Endothelial cell of umbilical vein (primary cell): Measurements from ENCODE around the gene MAPRE2. TPM values are rescaled to one million over a fixed set of nuclear protein-coding genes. Genes with fewer than 3 reads are reported as not detected.

Source experiments
- BruUV-seq: library from RNA; stranded (reverse); fragments of 400-500 nt; replicated peaks from 2 replicates; lab custom pipeline; 2021; lab: Mats Ljungman, UMichigan
- CTCF ChIA-PET: fragments of 300-600, 350-600 bp; sonication (Branson Sonifier 250); formaldehyde crosslinking; loops from one replicate; lab custom pipeline; 2021; ENCODE audit warnings: antibody characterized with exemption, inconsistent platforms; lab: Charles Lee
- POLR2A ChIA-PET: fragments of 300-600, 350-600 bp; sonication (Branson Sonifier 250); formaldehyde crosslinking; loops from one replicate; lab custom pipeline; 2021; ENCODE audit warnings: antibody characterized with exemption, inconsistent platforms; lab: Charles Lee
- DNase-seq: peaks from one replicate; pipeline ENCODE4 v3.0.0-alpha.2; 2011; ENCODE audit warnings: low read depth, low spot score
- FAIRE-seq: peaks from 2 replicates; lab custom pipeline; 2011; peaks lifted over from hg19 to GRCh38; lab: Jason Lieb, UNC
- H2AFZ ChIP-seq: 2 replicates; pipeline ENCODE4 v1.6.0; 2012; ENCODE audit warnings: low read depth, low read length, control low read depth, inconsistent platforms
- H3K27ac ChIP-seq: 2 replicates; pipeline ENCODE4 v1.5.1; 2011; ENCODE audit warnings: low read depth, mild to moderate bottlenecking, control low read depth, low read length, moderate library complexity; ENCODE audit not compliant: insufficient read depth
- H3K27me3 ChIP-seq, 2 experiments: 2 replicates each; pipeline versions ENCODE4 v1.6.0 to v1.6.1; 2011; ENCODE audit warnings: low read length in 2 of 2, mixed read lengths in 1 of 2; ENCODE audit not compliant: control insufficient read depth in 2 of 2, insufficient read depth in 2 of 2
- H3K36me3 ChIP-seq, 2 experiments: 2 replicates in 1 of 2; 3 replicates in 1 of 2; pipeline ENCODE4 v1.5.1; 2011; ENCODE audit warnings: low read length in 2 of 2, mild to moderate bottlenecking in 1 of 2, moderate library complexity in 1 of 2; ENCODE audit not compliant: control insufficient read depth in 2 of 2, insufficient read depth in 2 of 2; ENCODE audit errors: extremely low read depth in 1 of 2
- H3K4me1 ChIP-seq: 3 replicates; pipeline ENCODE4 v1.5.1; 2011; ENCODE audit warnings: mild to moderate bottlenecking, low read length; ENCODE audit not compliant: control insufficient read depth, insufficient read depth; ENCODE audit errors: extremely low read depth
- H3K4me2 ChIP-seq: 2 replicates; pipeline ENCODE4 v1.6.1; 2011; ENCODE audit warnings: low read length, control low read depth, mixed read lengths; ENCODE audit not compliant: insufficient read depth
- H3K4me3 ChIP-seq, 3 experiments: fragments of 200-600 bp in 1 of 3; sonication (generic), shearing (Covaris generic) in 1 of 3; replicated peaks in 1 of 3; 2 replicates each; pipeline ENCODE4 v1.5.1; 2011 to 2016; ENCODE audit warnings: control low read depth in 3 of 3, low read length in 3 of 3, mild to moderate bottlenecking in 2 of 3, inconsistent platforms in 1 of 3, low read depth in 1 of 3, moderate library complexity in 1 of 3; ENCODE audit not compliant: insufficient read depth in 1 of 3
- H3K79me2 ChIP-seq: 2 replicates; pipeline ENCODE4 v1.6.0; 2012; ENCODE audit warnings: low read length, inconsistent platforms; ENCODE audit not compliant: control insufficient read depth, insufficient read depth
- H3K9ac ChIP-seq: replicated peaks from 2 replicates; pipeline ENCODE3; 2011; ENCODE audit warnings: low read length, control low read depth; ENCODE audit not compliant: insufficient read depth; ENCODE audit errors: extremely low read depth
- H3K9me1 ChIP-seq: replicated peaks from 3 replicates; pipeline ENCODE4 v1.6.0; 2011; ENCODE audit warnings: mild to moderate bottlenecking, low read length; ENCODE audit not compliant: control insufficient read depth, insufficient read depth; ENCODE audit errors: extremely low read depth
- H3K9me3 ChIP-seq: replicated peaks from 2 replicates; pipeline ENCODE4 v1.5.1; 2012; ENCODE audit warnings: low read length, inconsistent platforms; ENCODE audit not compliant: control insufficient read depth, insufficient read depth
- H4K20me1 ChIP-seq: replicated peaks from 2 replicates; pipeline ENCODE3; 2011; ENCODE audit warnings: mild to moderate bottlenecking, low read length; ENCODE audit not compliant: control insufficient read depth, insufficient read depth; ENCODE audit errors: extremely low read depth
- CTCF ChIP-seq, 2 donors: IDR thresholded peaks; 1 replicate in 1 of 2; 2 replicates in 1 of 2; pipeline ENCODE4 v1.5.1; 2011; ENCODE audit warnings: low read length in 2 of 2, mild to moderate bottlenecking in 2 of 2, moderate library complexity in 2 of 2, control low read depth in 1 of 2, inconsistent platforms in 1 of 2, low read depth in 1 of 2; ENCODE audit not compliant: insufficient read depth in 1 of 2; ENCODE audit errors: extremely low read depth in 1 of 2
- EZH2 ChIP-seq: IDR thresholded peaks from 2 replicates; pipeline ENCODE4 v1.6.1; 2012; ENCODE audit warnings: borderline replicate concordance, low read depth, mild to moderate bottlenecking, moderate library complexity, low read length, inconsistent platforms; ENCODE audit not compliant: severe bottlenecking
- FOS ChIP-seq: IDR thresholded peaks from 2 replicates; pipeline ENCODE4 v1.6.1; 2011; ENCODE audit warnings: mild to moderate bottlenecking, low read length, moderate library complexity, borderline replicate concordance; ENCODE audit not compliant: insufficient read depth
- GATA2 ChIP-seq: IDR thresholded peaks from 2 replicates; pipeline ENCODE4 v1.7.0; 2011; ENCODE audit warnings: low read depth, mild to moderate bottlenecking, moderate library complexity, mixed read lengths, low read length; ENCODE audit not compliant: insufficient read length, insufficient read depth
- JUN ChIP-seq: IDR thresholded peaks from 2 replicates; pipeline ENCODE4 v1.6.1; 2011; ENCODE audit warnings: borderline replicate concordance, low read depth; ENCODE audit not compliant: insufficient read length, insufficient read depth
- MAX ChIP-seq: IDR thresholded peaks from 2 replicates; pipeline ENCODE4 v1.6.1; 2011; ENCODE audit not compliant: insufficient read depth, insufficient read length
- MYC ChIP-seq: IDR thresholded peaks from one replicate; pipeline ENCODE4 v1.6.1; 2011; ENCODE audit warnings: mild to moderate bottlenecking, low read depth, low read length
- POLR2A ChIP-seq: IDR thresholded peaks from 2 replicates; pipeline ENCODE4 v1.6.1; 2012; ENCODE audit warnings: low read depth, mild to moderate bottlenecking, control low read depth, low read length
- POLR2AphosphoS5 ChIP-seq: IDR thresholded peaks from 2 replicates; pipeline ENCODE4 v1.6.1; 2012; ENCODE audit warnings: low read depth, mild to moderate bottlenecking, control low read depth, low read length, moderate library complexity; ENCODE audit not compliant: insufficient read depth
- dilution Hi-C: fragments of 300-500 bp; cut with MboI; formaldehyde crosslinking; loops from one replicate; pipeline ENCODE4 v1.15.0; 2019; ENCODE audit warnings: low sequenced_read_pairs; ENCODE audit not compliant: extremely low pct_ligation_motif_present
- intact Hi-C: fragments of 100-400 bp; cut with micrococcal nuclease; formaldehyde crosslinking; loops from one replicate; pipeline ENCODE4 v1.10.0; 2022
- polyA plus RNA-seq, 4 experiments: library from polyadenylated mRNA; depleted of rRNA in 3 of 4; stranded (reverse) in 3 of 4; unstranded in 1 of 4; fragments of >200 nt; gene quantifications; 2 replicates each; pipeline versions ENCODE4 v1.2.1 to v1.2.3, GENCODE V29; 2011 to 2012; ENCODE audit warnings: missing spikeins in 1 of 4
- total RNA-seq: library from RNA; stranded (reverse); gene quantifications from 2 replicates; pipeline ENCODE4 v1.2.3, GENCODE V29; 2021

The MAPRE2 gene
- total and polyA plus RNA-seq, 2 donors (not counting 3 experiments of a cell fraction or from before 2014, with no cell fraction given) = 117 to 148 TPM

GRCh38 chr18:35117372-35117771, 76.2 kb downstream of the MAPRE2 start:
- H2AFZ ChIP-seq = no peak overlapping the region
- intact Hi-C loops = no loop called here
- no TSS peak for BruUV-seq
- no peaks in the 10 kb centered on the region for H3K27me3 ChIP-seq
- FAIRE-seq = no peak
- H3K27ac ChIP-seq = no peak overlapping the region
- dilution Hi-C loops = no loop called here
- ChIA-PET POLR2A (no interaction called here), CTCF (no interaction called here)
- peaks cover 0 to 5% of the 10 kb centered on the region in 2 experiments for H3K36me3 ChIP-seq
- H3K4me2 ChIP-seq = no peak overlapping the region
- no peak overlapping the region for H3K4me3 ChIP-seq
- H3K79me2 ChIP-seq = peaks cover 57% of the 10 kb centered on the region
- peaks cover 4% of the 10 kb centered on the region for H4K20me1 ChIP-seq
- no peak for DNase-seq
- TF ChIP-seq EZH2 = no peak
- TF ChIP-seq GATA2 = no peak
- TF ChIP-seq CTCF (IDR thresholded peaks at IDR 0.05; ENCODE audit: extremely low read depth in 1 of 2, insufficient read depth in 1 of 2, low read depth in 1 of 2, low read length in 2 of 2) = no peak
- no peak for TF ChIP-seq MYC
- no peak for TF ChIP-seq POLR2AphosphoS5
- TF ChIP-seq MAX = no peak
- TF ChIP-seq POLR2A = no peak
- no peak for TF ChIP-seq FOS
- no peak for TF ChIP-seq JUN
- H3K9me3 ChIP-seq = no peaks in the 10 kb centered on the region
- H3K9ac ChIP-seq = no peak overlapping the region
- H3K9me1 ChIP-seq = no peaks in the 10 kb centered on the region
- no peaks in the 10 kb centered on the region for H3K4me1 ChIP-seq
